PC-3 (cell line): ENCODE measurements around the gene KDM3A.

Experiments
- EZH2 ChIP-seq: fragments of 300-600 bp; sonication (generic); IDR thresholded peaks from one replicate; pipeline ENCODE4 v1.6.1; 2017; ENCODE audit warnings: antibody characterized with exemption, mild to moderate bottlenecking, low read length; ENCODE audit not compliant: unreplicated experiment
- TF ChIP-seq, protein P1 (sequence below): fragments of 300-600 bp; sonication (generic); conservative IDR thresholded peaks from 2 replicates; pipeline ENCODE4 v1.5.1; 2017; ENCODE audit warnings: antibody characterized with exemption, low read depth, mild to moderate bottlenecking, low read length

DNA sequence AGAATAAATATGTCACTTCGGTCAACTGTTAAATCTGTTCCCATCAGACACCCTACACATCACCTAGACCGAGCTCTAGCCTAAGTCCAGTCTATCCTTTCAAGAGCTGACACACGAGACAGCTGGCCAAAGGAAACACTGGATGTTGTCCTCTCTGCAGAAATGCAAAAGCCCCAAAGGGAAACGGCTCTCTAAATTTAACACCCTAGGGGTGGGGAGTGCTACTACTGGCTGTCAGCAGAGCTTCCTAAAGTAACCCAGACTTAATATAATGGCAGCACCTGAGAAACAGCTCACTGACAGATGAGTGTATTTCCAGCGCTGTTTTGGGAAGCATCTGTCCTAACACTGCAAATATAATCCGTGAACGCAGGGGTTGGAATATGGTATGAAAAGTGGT is 66.4 kb downstream of the KDM3A start:
- TF ChIP-seq EZH2, result no peak
- TF ChIP-seq, protein P1, sequence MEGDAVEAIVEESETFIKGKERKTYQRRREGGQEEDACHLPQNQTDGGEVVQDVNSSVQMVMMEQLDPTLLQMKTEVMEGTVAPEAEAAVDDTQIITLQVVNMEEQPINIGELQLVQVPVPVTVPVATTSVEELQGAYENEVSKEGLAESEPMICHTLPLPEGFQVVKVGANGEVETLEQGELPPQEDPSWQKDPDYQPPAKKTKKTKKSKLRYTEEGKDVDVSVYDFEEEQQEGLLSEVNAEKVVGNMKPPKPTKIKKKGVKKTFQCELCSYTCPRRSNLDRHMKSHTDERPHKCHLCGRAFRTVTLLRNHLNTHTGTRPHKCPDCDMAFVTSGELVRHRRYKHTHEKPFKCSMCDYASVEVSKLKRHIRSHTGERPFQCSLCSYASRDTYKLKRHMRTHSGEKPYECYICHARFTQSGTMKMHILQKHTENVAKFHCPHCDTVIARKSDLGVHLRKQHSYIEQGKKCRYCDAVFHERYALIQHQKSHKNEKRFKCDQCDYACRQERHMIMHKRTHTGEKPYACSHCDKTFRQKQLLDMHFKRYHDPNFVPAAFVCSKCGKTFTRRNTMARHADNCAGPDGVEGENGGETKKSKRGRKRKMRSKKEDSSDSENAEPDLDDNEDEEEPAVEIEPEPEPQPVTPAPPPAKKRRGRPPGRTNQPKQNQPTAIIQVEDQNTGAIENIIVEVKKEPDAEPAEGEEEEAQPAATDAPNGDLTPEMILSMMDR, result no peak
